ENCODE measurements around the gene PELI2.

The PELI2 gene

GRCh38 chr14:56173365-56173922 is 55.2 kb downstream of the PELI2 start:
- no peak for DNase-seq (ENCODE audit: low spot score)

- no peak for DNase-seq (ENCODE audit: low spot score)
Observed at GRCh38 chr14:56175773-56176172, 57.6 kb downstream of the PELI2 start.

- DNase-seq (ENCODE audit: low spot score), result no peak
Observed at GRCh38 chr14:56176530-56176929, 58.3 kb downstream of the PELI2 start.

GRCh38 chr14:56177036-56177435 is 58.8 kb downstream of the PELI2 start:
- no peak for DNase-seq (ENCODE audit: low spot score)

- no peak for DNase-seq (ENCODE audit: low spot score)
Observed at GRCh38 chr14:56180754-56181542, 62.7 kb downstream of the PELI2 start.

GRCh38 chr14:56181681-56182085 is 63.5 kb downstream of the PELI2 start:
- DNase-seq (ENCODE audit: low spot score), result no peak

GRCh38 chr14:56182410-56182809 is 64.2 kb downstream of the PELI2 start:
- no peak for DNase-seq (ENCODE audit: low spot score)

- no peak for DNase-seq (ENCODE audit: low spot score)
Observed at GRCh38 chr14:56183631-56184157, 65.5 kb downstream of the PELI2 start.

GRCh38 chr14:56185992-56186391 is 67.8 kb downstream of the PELI2 start:
- DNase-seq (ENCODE audit: low spot score), result no peak

GRCh38 chr14:56187736-56188135 is 69.5 kb downstream of the PELI2 start:
- no peak for DNase-seq (ENCODE audit: low spot score)

- no peak for DNase-seq (ENCODE audit: low spot score)
Observed at GRCh38 chr14:56189307-56189706, 71.1 kb downstream of the PELI2 start.

GRCh38 chr14:56193347-56193746 is 75.1 kb downstream of the PELI2 start:
- no peak for DNase-seq (ENCODE audit: low spot score)

- DNase-seq (ENCODE audit: low spot score), result no peak
Observed at GRCh38 chr14:56194042-56194441, 75.8 kb downstream of the PELI2 start.

- DNase-seq (ENCODE audit: low spot score), result no peak
Observed at GRCh38 chr14:56195223-56195622, 77.0 kb downstream of the PELI2 start.

GRCh38 chr14:56195704-56196103 is 77.5 kb downstream of the PELI2 start:
- no peak for DNase-seq (ENCODE audit: low spot score)

- DNase-seq (ENCODE audit: low spot score), result no peak
Observed at GRCh38 chr14:56196274-56196673, 78.1 kb downstream of the PELI2 start.

GRCh38 chr14:56197150-56197549 is 78.9 kb downstream of the PELI2 start:
- DNase-seq (ENCODE audit: low spot score), result no peak

- no peak for DNase-seq (ENCODE audit: low spot score)
Observed at GRCh38 chr14:56198438-56198837, 80.2 kb downstream of the PELI2 start.

- no peak for DNase-seq (ENCODE audit: low spot score)
Observed at GRCh38 chr14:56199095-56199981, 81.1 kb downstream of the PELI2 start.

GRCh38 chr14:56199982-56200577 is 81.9 kb downstream of the PELI2 start:
- no peak for DNase-seq (ENCODE audit: low spot score)

GRCh38 chr14:56202256-56202655 is 84.0 kb downstream of the PELI2 start:
- no peak for DNase-seq (ENCODE audit: low spot score)

GRCh38 chr14:56205881-56206280 is 87.7 kb downstream of the PELI2 start:
- no peak for DNase-seq (ENCODE audit: low spot score)
